Stromal cell of bone marrow (primary cell): Measurements from ENCODE around the gene ASAP2.
A peak's percentile ranks its signal among the peaks of the same experiment; 100 is the strongest.

Source experiments
- DNase-seq: peaks from one replicate; pipeline ENCODE4 v3.0.0-alpha.2; 2012; ENCODE audit warnings: low read depth

ASAP2 gene

DNA sequence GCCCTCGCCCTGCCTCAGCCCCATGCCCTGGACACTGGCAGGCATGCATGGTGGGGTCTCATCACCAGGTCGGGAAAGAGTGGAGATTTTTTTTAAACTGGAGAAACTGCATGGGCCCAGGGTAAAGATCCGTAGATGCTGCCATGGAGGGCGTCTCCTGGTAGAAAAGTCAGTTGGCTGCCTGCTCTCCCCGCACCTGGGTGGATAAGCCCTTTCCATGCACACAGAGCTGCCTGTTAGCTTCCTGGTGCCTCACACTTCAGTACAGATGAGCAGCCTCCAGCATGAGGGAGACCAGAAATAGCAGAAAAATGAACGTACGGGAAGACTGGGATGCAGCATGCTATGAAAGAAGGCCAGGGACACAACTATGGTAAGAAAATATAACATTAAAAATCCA lies 92.0 kb downstream of the ASAP2 start:
- no peak for DNase-seq

DNA sequence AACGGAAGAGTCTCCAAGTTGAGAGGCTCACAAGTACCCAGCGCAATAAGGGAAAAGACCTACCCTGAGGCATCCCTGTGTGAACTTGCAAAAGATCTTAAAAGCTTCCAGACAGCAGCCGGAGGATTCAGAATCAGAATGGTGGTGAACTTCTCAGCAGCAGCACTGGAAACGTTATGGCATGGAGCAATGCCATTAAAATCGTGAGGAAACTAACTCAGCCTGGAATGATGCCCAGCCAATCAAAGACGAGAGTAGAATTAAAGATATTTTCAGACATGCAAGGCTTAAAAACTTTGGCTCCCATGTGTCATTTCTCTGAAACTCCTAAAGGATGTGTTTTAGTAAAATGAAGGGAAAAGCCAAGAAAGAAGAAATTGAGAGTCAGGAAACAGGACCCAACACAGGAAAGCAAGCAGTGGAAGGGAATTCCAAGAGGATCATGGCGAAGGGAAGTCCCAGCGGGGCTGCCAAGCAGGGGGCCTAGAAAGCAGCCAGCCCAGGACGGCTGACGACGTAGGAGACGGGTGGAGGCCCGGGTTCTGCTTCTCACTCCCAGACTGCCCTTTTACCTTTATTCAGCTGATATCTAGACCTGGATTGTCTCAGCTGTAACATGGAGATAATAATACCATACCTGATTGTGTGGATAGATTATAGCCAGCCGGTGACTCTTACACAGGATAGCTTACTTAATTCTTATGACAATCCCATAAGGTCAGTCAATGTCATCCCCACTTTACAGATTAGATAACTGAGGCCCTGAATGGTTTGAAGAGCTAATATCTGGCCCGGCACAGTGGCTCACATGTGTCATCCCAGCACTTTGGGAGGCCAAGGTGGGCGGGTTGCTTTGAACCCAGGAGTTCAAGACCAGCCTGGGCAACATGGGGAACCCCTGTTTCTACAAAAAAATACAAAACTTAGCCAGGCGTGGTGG lies 92.8 kb downstream of the ASAP2 start:
- no peak for DNase-seq

DNA sequence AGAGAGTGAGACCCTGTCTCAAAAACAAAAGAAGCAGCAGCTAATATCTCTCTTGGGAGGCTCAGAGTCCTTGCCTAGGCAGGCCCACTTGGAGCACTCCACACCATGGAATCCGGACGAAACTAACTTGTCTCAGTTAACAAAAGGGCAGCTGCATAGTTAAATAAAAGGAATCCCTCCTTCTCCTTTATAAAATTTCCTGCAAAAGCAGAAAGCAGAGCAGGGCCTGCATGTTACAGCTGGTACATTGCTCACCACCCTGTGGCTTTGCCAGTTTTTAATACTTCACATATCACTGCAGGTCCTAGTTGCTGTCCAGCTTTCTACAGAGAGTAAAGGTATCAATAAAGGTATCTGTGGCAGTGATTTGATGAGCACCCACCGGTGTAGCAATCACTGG lies 93.6 kb downstream of the ASAP2 start:
- no peak for DNase-seq

DNA sequence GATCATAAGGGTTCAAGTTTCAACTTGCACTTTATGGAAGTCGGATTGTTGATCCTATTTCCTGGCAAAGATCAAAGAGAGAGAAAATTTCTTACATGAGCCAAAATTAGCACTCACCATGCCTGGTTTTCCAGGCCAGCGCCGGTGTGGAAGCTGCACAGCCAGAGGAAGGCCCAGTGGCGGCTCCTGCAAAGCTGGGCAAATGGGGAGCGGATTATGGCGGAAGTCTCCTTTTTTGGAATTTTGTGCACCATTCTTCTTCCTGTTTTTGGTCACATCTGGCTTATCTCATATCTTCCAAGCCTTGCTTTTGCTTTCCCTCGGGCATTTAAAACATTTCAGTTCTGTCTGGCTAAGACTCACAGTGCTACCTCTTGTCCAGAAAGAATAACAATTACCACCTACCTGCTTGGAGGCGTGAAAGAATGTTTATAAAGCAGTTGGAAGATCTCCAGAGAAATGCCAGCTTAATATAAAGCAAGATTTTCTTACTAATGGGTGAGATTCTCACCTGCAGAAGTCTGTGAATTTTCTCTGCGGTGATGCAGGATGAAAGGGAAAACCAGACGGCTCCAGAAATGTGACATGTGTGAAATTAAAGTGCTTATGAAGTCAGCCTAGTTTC lies 94.3 kb downstream of the ASAP2 start:
- DNase-seq = no peak

DNA sequence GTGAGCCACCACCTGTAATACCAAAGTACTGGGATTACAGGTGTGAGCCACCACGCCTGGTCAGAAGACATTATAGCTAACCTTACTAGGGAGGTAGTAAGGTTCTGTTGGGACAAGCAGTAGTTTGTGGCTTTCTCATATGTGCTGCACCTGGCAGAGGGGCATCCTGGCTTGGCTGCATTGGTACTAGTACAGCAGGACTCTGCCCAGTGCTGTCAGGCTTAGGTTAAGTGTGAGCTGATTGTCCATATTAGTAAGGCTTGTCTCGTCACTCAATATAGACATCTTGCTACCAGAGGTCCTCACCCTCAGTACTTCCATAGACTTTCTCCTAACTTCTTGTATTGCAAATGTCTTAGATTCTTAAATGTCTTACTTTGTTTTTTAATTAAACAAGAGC lies 96.1 kb downstream of the ASAP2 start:
- no peak for DNase-seq

DNA sequence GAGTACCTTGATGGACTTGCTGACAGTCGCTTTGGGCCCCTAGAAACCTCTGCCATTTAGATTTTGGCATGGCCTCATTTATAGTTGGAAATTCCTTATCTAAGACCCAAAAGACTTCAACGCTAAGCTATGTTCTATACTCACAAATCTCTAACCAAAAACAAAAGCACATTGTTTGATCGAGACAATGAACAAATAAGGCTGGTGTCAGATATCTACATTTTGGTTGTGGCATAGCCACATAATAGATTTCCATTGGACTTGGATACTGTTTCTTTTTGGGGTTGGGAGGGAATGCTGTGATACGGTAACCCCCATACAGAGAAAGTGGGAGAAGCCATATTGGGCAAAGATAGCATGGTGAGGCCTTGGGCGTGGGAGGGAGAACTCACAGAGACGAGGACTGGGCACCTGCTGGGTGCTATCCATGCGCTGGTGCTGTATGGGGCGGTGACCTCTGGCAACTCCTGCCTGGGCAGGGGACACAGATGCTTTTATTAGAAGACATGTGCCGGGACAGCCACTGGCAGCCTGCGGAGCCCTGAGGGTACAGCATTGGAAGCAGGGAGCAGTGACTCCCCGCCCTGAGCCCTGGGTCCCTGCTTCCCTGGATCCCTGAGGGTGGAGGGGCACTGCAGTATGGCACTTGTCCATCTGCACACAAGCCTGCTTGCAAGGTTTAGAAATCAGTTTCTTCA lies 97.1 kb downstream of the ASAP2 start:
- no peak for DNase-seq

DNA sequence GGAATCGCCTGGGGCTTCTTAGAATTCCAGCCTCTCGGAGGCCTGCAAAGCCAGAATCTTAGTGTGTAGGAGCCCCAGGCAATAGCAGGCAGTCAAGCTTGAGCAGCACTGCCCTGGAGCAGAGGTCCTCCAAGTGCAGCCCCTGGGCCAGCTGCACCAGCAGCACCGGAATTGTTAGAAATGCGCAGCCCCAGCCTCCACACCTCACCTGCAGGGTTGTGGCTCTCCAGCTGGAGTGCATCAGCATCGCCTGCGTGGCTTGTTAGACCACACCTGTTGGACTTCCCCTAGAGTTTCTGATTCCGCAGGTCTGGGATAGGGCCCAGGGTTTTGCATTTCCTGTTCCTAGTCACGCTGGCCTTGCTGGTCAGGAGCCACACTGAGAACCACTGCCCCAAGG lies 100.3 kb downstream of the ASAP2 start:
- no peak for DNase-seq

DNA sequence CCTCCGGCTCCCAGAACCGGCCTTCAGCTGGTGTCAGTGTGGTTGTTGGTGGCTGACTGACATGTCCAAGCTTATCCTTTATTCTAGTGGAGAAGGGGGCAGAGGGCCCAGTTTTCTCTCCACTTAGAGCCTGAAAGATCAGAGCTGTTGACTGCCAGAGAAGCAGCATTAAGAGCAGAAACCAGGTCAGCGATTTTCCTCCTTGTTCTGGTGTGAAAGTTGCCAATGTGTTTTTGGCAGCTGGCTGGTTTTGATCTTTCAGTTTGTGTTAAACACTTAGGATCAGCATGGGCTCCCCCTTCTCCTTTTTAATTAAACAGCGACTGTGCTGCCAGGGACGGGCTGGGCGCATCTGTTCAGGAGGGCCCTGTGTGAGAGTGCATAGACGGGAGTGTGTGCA lies 100.9 kb downstream of the ASAP2 start:
- no peak for DNase-seq

DNA sequence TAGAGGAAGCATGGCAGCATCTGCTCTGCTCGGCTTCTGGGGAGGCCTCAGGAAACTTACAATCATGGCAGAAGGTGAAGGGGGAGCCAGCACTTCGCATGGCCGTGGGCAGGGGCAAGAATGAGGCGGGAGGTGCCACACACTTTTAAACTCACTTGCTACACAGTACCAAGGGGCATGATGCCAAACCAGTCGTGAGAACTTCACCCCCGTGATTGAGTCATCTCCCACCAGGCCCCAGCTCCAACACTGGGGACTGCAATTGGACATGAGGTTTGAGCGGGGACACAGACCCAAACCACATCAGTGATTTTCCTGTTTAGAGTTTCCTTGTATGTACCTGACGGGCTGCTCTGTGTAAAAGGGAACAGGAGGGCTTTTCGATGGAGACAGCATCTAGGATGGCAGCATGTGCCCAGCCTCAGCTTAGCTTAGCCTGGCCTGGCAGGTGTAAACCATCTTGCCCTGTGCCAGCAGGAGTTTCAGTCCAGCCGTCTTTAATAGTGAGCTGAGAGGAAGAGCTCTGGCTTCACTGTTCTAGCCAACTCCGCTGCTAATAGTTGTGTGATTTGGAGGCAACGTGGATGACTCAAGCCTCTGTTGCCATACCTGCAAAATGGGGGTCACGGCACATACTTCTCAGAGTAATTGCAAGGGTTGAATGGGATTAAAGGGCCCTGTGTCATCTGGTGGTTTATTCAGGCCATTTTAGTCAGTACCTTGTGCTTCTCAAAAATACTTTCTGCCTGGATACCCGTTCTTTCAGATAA lies 101.8 kb downstream of the ASAP2 start:
- peak; percentile 22 for DNase-seq

DNA sequence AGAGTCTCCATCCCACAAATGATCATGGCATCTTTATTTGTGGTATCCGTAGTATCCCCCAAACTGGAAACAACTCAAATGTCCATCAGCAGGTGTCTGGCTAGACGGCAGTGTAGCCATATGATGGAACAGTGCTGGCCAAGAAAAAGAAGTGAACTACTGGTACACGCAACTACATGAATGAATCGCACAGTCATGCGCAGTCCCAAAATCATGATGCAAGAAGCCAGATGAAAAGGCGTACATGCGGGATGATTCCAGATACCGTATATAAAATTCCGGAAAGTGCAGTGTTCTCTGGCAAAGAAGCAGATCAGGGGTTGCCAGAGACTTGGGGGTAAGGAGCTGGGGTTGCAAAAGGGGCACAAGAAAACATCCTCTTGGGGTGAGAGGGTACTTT lies 102.5 kb downstream of the ASAP2 start:
- DNase-seq = no peak

DNA sequence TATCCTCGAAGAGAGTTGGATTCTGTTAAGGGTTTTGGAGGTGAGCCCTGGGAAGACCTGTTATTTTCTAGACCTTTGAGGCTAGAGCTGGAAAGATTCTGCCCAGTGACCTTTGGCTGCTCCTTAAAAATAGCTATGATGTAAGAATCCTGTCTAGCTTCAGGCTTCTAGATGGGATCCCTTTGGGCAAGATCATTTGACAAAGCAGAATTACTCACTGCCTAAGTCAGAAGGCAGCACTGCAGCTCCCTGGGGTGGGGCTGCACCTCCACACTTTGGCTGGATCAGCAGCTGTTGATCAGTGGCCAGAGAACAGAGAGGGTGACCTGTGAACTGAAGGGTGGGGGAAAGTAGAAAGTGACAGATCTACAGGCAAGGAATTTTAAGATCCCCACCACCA lies 103.8 kb downstream of the ASAP2 start:
- DNase-seq = peak; percentile 92

DNA sequence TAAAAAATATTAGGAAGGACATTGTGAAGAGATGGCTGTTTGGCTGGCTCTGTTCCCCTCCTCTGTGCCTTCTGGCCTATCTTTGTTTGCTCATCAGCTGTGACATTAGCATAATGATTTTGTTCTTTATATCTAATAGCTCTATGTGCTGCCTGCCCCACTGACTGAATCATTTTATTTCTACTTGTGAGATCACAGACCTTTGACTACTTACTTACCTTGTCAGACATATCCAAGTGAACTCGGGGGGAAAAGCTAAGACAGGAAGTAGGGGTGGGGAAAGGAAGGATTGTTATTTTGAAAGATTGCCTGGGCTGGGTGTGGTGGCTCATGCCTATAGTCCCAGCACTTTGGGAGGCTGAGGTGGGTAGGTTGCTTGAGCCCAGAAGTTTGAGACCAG lies 104.2 kb downstream of the ASAP2 start:
- peak; percentile 12 for DNase-seq

DNA sequence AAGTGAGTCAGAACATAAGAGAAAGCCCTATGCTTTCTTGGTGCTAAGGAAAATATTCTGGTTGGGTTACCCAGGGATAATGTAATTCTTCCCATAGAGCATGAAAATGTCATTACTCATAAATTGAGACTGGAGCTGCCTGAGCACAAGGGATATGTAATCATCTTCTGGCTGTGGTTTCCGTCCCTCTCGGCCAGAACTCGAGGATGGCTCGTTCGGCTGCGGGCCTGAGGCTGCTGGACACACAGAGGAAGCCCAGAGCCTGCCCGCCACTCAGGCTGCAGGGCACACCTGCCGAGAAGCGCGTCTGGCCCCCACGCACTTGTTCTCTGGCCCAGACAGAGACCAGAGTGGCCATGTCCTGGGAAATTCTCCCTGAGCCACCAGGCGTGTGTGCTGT lies 104.9 kb downstream of the ASAP2 start:
- DNase-seq = peak; percentile 89

DNA sequence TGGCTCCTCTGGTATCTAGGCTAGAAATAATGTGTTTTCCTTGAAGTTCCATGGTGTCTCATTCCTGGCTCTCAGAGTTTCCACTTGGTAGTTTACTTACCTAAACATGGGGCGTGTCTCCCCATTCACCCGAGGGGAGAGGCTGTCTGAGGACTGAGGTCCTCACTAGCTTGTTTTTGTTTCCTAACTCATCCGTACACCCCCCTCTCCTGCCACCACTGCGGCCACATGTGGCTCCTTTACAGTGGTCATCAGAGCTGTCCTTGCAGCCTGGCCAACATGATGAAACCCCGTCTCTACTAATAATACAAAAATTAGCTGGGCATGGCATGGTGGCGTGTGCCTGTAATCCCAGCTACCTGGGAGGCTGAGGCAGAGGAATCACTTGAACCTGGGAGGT lies 106.0 kb downstream of the ASAP2 start:
- no peak for DNase-seq

DNA sequence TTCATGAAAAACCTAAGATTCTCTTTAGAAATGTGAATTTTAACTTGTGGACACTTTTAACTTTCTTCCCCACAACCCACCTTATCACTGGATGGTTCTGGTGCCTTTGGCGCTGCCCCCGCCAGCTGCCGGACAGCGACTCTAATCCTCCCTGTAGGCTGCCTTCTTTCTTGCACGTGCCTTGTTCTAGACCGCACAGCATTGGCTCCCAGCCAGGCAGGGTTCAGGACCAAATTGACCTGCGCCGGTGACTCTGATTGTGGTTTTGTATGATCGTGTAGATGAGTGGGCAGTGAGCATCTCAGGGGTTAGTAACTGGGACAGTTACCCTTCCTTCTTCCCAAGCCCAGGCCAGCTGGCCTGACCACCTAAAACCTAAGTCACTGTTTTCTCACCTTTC lies 106.8 kb downstream of the ASAP2 start:
- DNase-seq = no peak

DNA sequence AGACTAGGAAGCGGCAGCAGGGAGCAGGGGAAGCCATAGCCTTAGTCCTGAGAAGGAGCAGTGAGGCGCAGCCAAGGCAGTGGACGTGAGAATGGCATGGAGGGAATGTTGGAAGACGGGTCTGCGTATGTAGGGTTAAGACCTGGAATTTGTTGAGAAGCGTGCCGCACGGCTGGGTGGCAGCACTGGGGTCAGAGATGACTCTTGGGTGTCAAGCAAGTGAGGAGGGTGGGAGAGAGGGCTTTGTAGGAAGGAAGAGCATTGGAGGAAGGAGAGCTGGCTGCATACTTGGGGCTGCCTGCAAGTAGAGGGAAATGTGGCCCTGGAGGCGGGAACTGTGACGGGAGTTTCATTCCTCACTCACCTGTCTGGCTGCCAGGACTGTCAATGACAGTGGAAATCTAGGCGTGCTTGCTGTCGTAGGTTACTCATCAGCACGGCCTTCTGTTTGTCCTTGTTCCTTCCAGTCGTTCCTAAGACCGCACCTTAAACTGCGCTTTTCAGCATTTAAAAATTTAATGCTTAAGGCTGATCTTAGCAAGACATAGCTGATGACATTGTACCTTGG lies 108.8 kb downstream of the ASAP2 start:
- DNase-seq = no peak

DNA sequence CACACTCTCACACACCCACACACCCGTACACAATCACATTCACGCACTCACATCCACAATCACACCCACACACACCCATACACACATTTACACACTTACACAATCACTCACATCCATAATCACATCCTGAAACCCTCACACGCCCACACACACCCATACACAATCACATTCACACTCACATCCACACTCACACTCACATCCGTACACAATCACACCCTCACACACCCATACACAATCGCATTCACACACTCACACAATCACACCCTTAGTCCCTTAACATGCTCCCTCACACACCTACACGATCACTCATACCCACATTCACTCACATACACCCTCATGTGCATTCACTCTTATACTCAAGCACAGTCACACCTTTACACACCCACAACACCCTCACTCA lies 110.9 kb downstream of the ASAP2 start:
- no peak for DNase-seq

DNA sequence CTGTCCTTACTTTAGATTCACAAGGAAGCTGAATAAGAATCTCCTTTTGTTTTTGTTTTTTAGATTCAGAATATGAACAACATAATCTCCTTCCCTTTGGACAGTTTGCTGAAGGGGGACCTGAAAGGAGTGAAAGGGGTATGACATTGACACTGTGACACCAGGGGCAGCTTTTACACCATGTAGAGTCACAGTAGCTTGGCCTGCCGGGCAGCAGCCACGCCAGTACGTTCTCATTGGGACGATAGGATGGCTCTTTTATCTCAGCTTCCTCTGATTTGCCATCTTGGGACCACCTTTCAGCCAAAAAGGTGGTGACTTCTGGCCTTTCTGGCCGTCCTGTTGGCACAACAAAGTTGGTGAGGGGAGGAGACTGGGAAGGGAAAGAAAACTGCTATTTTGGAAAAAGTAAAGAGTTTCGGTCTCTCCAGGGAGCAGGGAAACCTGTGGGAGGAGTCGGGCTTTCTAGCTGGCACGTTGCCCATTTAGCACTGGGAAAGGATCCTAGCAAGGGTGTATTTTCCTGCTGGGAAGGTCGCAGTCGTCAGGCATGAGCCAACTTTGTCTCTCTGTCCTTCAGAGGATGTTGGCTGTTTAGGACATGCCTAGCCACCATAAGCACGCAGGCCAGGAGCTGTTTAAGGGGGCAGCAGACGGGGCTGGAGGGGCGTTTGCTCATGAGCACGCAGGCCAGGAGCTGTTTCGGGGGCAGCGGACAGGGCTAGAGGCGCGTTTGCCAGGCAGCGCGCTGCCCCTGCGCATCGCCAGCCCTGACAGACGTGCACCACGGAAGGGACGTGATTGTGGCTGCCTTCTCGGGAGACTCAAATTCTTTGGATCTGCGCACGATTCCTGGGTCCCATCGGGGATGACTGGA lies 112.1 kb downstream of the ASAP2 start:
- no peak for DNase-seq

DNA sequence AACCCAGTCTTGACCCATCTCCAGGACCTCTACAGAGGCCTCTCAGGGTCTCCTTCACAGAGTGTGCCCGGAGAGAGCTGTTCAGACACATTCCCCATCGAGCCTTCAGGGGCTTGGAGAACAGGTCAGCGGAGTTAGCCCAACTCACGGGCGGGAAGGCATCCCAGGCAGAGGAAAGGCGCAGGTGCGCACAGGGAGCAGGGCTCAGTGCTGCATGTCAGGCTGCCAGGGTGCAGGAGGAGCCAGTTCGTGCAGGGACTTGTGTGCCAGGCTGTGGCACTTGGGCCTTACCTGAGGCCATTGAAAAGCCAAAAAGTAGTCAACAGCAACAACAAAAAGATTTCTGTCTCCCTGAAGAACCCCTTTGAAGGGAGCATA lies 112.7 kb downstream of the ASAP2 start:
- DNase-seq = no peak

DNA sequence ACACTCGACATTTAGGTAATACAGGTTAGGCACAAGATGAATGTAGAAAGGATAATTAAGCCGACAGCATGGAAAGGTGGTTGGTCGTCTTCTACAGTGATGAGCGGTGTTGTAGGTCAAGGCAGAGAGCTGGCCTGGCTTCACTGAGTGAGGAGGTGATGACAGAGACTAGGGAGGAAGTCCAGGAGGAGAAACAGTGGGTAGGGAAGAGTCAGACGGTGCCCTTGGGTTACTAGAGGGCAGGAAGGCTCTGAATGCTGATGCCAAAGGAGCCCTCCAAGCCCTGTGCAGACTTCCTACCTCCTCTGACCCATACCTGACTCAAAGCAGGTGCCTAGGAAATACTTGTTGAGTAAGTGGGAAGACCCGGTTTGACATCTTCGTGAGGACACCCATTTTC lies 116.0 kb downstream of the ASAP2 start:
- no peak for DNase-seq

DNA sequence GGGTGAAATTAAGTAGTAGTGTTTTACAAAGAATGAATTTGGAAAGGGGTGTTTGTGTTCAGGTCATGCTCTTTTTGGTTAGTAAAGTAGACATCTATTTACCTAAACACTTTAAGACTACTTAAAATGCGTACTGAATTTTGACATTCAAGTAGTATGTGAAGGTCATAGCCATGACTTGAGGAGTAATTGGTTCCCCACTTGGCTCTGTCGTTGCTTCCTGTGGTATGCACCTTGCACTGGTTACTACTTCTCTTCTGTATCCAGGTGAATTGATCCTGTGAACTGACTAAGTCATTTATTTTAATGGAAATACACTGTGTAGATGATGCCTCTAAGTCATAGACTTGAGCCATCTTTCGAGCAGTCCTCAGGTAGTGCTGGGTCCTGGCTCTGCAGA lies 118.8 kb downstream of the ASAP2 start:
- no peak for DNase-seq
